ENCODE data around the gene NTRK1.
A peak's percentile ranks its signal among the peaks of the same experiment; 100 is the strongest.

Gene NTRK1

DNA sequence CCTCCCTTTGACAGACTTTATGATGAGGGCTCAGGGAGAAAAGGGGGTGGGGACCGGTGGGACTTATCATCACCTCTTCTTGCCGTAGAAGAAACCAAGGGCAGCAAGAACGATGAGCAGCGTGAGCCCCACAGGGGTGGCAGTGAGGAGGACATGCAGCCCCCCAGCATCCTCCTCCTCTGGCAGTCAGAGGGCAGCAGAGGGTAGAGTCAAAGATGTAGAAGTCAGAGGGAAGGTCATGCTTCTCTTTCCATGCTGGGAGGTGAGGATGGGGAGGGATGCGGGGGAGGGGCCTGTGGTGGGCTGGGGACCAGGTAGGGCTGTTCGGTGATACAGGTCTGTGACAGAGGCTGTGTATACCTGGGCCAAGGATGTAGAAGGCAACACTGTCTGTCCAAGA, 16.6 kb upstream of the NTRK1 start:
- no peak for DNase-seq (ENCODE audit: low spot score)
- TF ChIP-seq, protein P1, sequence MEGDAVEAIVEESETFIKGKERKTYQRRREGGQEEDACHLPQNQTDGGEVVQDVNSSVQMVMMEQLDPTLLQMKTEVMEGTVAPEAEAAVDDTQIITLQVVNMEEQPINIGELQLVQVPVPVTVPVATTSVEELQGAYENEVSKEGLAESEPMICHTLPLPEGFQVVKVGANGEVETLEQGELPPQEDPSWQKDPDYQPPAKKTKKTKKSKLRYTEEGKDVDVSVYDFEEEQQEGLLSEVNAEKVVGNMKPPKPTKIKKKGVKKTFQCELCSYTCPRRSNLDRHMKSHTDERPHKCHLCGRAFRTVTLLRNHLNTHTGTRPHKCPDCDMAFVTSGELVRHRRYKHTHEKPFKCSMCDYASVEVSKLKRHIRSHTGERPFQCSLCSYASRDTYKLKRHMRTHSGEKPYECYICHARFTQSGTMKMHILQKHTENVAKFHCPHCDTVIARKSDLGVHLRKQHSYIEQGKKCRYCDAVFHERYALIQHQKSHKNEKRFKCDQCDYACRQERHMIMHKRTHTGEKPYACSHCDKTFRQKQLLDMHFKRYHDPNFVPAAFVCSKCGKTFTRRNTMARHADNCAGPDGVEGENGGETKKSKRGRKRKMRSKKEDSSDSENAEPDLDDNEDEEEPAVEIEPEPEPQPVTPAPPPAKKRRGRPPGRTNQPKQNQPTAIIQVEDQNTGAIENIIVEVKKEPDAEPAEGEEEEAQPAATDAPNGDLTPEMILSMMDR (IDR thresholded peaks at IDR 0.05): no peak
- Histone ChIP-seq H3K27ac (no peak overlapping the region), H3K4me3 (no peak overlapping the region)

DNA sequence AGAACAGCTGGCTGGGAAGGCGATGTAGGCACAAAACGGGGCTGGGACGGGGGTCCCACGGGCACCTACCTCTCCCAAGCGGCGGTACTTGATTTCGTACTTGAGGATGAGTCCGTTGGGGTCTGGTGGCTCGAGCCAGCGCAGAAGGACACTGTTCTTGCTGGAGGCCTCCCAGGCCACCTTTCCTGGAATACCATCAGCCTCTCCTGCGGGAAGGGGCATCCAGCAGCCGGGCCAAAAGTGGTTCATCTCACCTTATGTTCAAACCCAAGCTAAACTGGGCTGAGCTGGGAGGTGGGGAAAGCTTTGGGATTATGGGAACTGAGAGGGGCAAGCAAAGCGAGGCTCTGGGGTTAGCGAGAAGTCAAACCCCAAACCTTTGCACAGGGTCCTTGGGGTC, 16.0 kb upstream of the NTRK1 start:
- TF ChIP-seq, protein P1 (IDR thresholded peaks at IDR 0.05): no peak
- H3K27ac ChIP-seq: no peak overlapping the region
- no peak overlapping the region for H3K4me3 ChIP-seq
- no peak for DNase-seq (ENCODE audit: low spot score)

DNA sequence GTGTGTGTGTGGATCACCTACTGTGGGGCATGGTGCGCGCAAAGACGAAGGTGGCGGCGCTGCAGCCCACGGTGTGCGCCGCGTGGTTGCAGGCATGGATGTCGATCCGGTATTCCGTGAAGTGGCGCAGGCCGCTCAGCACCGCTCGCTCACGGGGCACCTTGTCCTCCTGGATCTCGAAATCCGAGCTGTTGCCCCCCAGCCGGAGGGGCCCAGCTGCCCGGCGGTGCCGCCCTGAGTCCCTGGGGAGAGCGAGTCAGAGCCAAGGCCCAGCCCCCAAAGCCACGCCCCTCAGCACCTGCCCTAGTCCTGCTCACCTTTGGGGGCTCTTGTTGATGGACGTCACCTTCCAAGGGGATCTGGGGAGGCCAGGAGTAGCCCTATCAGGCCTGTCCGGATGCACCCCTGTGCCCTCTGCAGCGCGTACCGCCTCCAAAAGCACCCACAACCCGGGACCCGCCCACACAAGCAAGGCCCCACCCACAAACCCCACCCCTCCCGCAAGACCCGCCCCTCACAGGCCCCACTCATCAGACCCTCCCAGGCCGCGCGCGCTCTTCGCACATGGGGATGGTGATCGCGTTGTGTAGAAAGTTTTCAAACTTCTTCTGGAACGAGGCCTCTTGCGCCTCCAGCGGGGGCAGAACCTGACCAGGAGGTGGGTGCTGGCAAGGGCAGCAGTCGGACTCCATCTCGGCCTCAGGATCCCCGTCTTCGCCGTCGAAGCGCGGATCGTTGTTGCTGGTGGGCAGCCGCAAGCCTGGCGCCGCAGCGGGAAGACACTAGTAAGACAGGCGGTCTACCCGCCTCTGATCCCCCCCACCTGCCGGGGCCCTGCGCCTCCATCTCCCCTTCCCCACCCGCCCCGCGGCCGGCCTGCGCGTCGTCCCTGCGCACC, 15.4 kb upstream of the NTRK1 start:
- Histone ChIP-seq H3K4me3 (peak overlapping the region; percentile 25), H3K27ac (no peak overlapping the region)
- TF ChIP-seq, protein P1 (IDR thresholded peaks at IDR 0.05): no peak
- DNase-seq (ENCODE audit: low spot score): no peak

DNA sequence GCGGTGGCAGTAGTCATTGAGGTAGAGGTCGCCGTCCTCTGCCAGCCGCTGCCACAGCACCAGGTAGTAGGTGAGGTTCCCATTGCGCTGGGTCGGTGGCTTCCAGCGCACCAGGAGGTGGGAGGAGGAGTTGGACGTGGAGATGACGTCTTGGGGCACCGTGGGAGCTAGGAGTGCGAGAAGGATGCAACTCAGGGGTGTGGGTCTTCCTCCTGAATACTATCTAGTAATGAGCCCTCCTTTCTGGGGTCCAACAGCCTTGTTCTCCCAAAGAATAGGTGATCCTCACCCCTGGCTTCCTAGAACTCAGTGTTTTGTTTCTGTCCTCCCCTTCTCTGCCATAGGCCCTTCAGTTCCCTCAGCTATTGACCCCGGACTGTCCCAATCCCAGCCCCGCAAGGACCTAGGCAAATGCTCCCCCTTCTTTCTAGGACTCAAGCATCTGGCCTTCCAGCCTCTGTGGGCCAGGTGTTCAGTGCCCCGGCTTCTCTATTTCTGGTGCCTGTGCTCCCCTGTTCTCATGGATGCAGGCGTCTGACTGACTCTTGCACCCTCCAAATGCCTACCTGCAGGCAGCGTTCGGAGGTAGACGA, 14.6 kb upstream of the NTRK1 start:
- Histone ChIP-seq H3K27ac (no peak overlapping the region), H3K4me3 (no peak overlapping the region)
- no peak for DNase-seq (ENCODE audit: low spot score)
- TF ChIP-seq, protein P1 (IDR thresholded peaks at IDR 0.05): no peak

DNA sequence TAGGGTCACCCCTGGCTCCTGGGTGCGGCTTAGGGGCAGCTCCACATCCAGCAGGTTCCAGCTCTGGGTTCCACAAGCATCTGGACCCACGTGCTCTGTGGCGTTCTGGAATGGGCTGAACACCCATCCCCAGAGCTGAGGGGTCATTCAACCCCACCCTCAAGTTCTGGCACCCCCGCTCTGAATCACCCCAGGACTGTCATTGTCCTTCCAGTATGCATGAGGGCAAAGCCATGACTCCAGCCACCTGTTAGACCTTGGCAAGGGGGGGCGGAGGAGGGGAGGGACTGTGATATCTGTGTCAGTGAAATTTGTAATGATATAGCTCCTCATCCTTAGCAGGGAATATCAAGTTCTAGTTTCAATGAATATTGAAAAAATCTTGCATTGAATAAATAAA, 14.0 kb upstream of the NTRK1 start:
- TF ChIP-seq, protein P1 (IDR thresholded peaks at IDR 0.05): no peak
- DNase-seq (ENCODE audit: low spot score): no peak
- Histone ChIP-seq H3K27ac (no peak overlapping the region), H3K4me3 (no peak overlapping the region)

DNA sequence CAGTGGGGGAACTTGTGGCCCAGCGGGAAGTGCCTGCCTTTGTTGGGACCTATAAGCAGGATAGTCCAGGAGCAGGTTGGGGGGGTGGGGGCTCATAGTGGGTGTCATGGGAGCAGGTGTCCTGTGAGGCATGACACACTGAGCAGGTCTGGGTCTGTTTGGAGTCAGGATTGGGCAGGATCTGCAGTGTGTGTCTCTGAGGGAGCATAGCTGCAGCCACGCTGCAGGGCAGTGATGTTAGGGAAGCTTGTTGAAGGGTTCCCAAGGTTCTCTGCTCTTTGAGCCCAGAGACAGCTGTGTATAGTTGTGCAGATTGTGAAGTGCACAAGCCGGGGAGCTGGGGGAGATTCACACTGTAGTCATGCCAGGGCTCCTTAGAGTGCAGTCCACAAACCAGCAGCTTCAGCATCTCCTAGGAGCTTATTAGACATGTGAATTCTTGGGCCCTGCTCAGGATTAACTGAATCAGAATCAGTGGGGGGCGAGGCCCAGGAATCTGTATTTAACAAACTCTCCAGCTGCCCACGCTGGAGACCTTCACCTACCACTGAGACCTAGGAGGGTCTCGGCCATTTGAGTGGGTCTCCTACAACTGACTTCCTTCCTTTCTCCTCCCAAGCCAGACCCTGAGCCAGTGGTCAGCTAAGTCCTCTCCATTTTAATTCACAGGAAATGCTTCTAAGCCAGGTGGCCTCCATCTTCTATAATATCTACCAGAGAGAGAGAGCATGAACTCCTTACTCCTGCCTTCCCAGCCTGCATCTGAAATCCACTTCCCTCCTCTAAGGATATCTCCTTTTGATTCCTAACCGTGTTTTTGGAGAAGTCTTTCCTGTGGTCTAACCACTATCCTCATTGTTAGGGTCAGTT, 12.8 kb upstream of the NTRK1 start:
- TF ChIP-seq, protein P1 (IDR thresholded peaks at IDR 0.05): no peak
- no peak for DNase-seq (ENCODE audit: low spot score)
- Histone ChIP-seq H3K4me3 (no peak overlapping the region), H3K27ac (no peak overlapping the region)
